ENCODE data around the gene MS4A12.
A peak's percentile ranks its signal among the peaks of the same experiment; 100 is the strongest.
"Not testable (repeated sequence)": the region's sequence is repeated elsewhere in the genome, so short reads cannot be mapped to it uniquely, and the experiment has no call there.

Gene MS4A12, protein sequence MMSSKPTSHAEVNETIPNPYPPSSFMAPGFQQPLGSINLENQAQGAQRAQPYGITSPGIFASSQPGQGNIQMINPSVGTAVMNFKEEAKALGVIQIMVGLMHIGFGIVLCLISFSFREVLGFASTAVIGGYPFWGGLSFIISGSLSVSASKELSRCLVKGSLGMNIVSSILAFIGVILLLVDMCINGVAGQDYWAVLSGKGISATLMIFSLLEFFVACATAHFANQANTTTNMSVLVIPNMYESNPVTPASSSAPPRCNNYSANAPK

DNA sequence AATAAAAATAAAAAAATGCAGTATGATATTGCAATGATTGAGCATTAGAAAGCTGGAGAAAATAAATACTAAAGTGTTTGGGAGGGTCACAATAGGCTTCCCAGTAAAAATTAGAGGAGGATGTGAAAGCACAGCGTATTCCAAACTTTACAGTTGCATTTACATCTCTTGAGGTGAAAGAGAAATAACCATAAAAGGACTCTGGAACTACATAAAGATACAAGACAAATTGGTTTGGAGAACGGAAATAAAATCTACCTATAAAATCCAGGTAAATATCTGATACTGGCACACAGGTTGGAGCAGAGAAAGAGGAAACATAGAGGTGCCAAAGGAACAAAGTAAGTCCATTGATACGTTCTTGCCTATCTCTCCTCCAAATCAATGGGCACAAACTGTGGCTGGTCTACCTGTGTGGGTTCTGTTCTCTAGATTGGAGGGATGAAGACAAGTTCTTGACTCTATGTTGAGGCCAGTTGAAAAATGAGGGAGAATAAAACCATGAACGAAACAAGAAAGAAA is at the start of gene MS4A12:
MS4A12 (plus strand) TSS at position 291 of the 522 bp plus-strand sequence. CDS start 4,541 bp downstream, outside the sequence.
- Mint-ChIP-seq H3K4me3 (no peak within 1 kb of the TSS), H3K27me3 (no peaks in the 10 kb centered on the region), H3K36me3 (no peaks in the 10 kb centered on the region), H3K9me3 (no peaks in the 10 kb centered on the region), H3K4me1 (peaks cover 8% of the 10 kb centered on the region in 2 donors), H3K27ac (no peak within 1 kb of the TSS)
- ATAC-seq (replicated peaks) (no peak), DNase-seq (no peak)

DNA sequence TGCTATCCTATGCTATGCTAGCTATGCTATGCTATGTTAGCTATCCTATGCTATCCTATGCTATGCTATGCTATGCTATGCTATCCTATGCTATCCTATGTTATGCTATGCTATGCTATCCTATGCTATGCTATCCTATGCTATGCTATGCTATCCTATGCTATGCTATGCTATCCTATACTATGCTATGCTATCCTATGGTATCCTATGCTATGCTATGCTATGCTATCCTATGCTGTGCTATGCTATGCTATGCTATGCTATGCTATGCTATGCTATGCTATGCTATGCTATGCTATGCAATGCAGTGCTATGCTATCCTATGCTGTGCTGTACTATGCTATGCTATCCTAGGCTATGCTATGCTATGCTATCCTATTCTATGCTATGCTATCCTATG is 45.5 kb upstream of the MS4A12 start:
- Mint-ChIP-seq H3K27me3 (no peaks in the 10 kb centered on the region), H3K27ac (peak overlapping the region; percentile 44), H3K9me3 (no peaks in the 10 kb centered on the region), H3K4me1 (peaks cover 27 to 59% of the 10 kb centered on the region in 2 donors), H3K36me3 (no peaks in the 10 kb centered on the region), H3K4me3 (no peak overlapping the region)
- no peak for ATAC-seq (replicated peaks)
- no peak for DNase-seq

DNA sequence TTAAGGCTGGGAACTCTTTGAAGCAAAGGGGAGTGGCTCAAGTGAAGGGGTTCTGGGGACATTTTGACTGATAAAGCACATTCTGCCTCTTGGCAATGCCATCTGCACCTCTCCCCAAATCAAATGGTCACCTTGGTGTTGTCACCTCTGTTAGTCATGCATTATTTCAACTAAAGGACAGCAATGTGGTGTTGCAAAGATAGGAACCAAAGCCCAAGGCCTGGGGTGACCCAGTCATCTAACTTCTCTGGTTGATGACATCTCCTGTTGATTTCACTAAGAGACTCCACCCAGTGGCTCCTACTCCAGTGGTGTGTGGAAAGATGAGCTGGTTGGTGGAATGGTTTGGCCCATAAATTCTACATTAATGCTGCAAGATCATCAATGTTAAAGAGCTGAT is 44.7 kb upstream of the MS4A12 start:
- H3K4me3 Mint-ChIP-seq = no peak overlapping the region
- no peaks in the 10 kb centered on the region for H3K36me3 Mint-ChIP-seq

GRCh38 chr11:60451185-60451584 is 41.4 kb upstream of the MS4A12 start:
- H3K27ac Mint-ChIP-seq; H3K27me3 Mint-ChIP-seq; ATAC-seq (replicated peaks); H3K4me3 Mint-ChIP-seq; H3K36me3 Mint-ChIP-seq; DNase-seq; H3K9me3 Mint-ChIP-seq: not testable (repeated sequence)
- peaks cover 35 to 58% of the 10 kb centered on the region in 2 donors for H3K4me1 Mint-ChIP-seq

More for the DNA sequence above, 44.7 kb upstream of the MS4A12 start:
- Mint-ChIP-seq H3K4me1 (peaks cover 24 to 52% of the 10 kb centered on the region in 2 donors), H3K9me3 (no peaks in the 10 kb centered on the region), H3K27ac (no peak overlapping the region), H3K27me3 (no peaks in the 10 kb centered on the region)
- DNase-seq (no peak), ATAC-seq (replicated peaks) (no peak)

GRCh38 chr11:60454212-60454611 is 38.4 kb upstream of the MS4A12 start:
- ATAC-seq (replicated peaks) (no peak), DNase-seq (no peak)
- Mint-ChIP-seq H3K4me1 (peaks cover 31 to 38% of the 10 kb centered on the region in 2 donors), H3K27ac (peak overlapping the region; percentile 91), H3K4me3 (peak overlapping the region; percentile 44 to 61), H3K9me3 (no peaks in the 10 kb centered on the region), H3K36me3 (peaks cover 24 to 36% of the 10 kb centered on the region in 2 donors), H3K27me3 (no peaks in the 10 kb centered on the region)

GRCh38 chr11:60455531-60456042 is 37.0 kb upstream of the MS4A12 start, which contains the start of gene MS4A1:
Gene MS4A1, plus strand, starts transcription at chr11:60455847. Its CDS starts 6,528 bp downstream, at chr11:60462375.
- Mint-ChIP-seq H3K27ac (peak within 1 kb of the TSS; percentile 91), H3K27me3 (no peaks in the 10 kb centered on the region), H3K9me3 (no peaks in the 10 kb centered on the region), H3K4me3 (peak within 1 kb of the TSS; percentile 94 to 96), H3K4me1 (peaks cover 35 to 46% of the 10 kb centered on the region in 2 donors), H3K36me3 (peaks cover 37 to 48% of the 10 kb centered on the region in 2 donors)
- peak; percentile 88 to 90 for ATAC-seq (replicated peaks)
- peak; percentile 92 for DNase-seq

DNA sequence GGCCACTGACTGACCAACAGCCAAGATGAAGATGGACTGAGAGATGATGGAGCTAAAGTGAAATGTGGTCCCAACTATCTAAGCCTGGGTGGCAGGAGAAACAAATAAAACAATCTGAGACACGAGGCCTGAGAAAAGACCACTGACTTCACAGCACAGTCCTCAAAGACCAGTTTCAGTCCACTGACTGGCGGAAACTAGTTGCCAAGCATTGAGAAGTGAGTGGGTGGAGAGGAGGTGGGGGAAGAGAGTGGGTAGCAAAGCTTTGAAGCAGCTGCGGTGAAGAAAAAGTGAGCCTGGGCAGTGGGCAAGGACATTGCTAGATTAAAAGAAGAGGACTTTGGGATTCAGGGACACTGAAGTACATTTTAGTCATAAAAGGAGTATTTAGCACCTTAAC is 35.0 kb upstream of the MS4A12 start:
- H3K9me3 Mint-ChIP-seq = no peaks in the 10 kb centered on the region
- H3K27me3 Mint-ChIP-seq = no peaks in the 10 kb centered on the region
- peak overlapping the region; percentile 91 for H3K27ac Mint-ChIP-seq
- peaks cover 47 to 64% of the 10 kb centered on the region in 2 donors for H3K36me3 Mint-ChIP-seq
- H3K4me1 Mint-ChIP-seq = peaks cover 40 to 64% of the 10 kb centered on the region in 2 donors
- peak overlapping the region; percentile 94 to 96 for H3K4me3 Mint-ChIP-seq
- peak; percentile 24 to 37 for ATAC-seq (replicated peaks)
- peak; percentile 52 for DNase-seq

GRCh38 chr11:60459345-60459744 is 33.2 kb upstream of the MS4A12 start:
- Mint-ChIP-seq H3K27me3 (no peaks in the 10 kb centered on the region), H3K9me3 (no peaks in the 10 kb centered on the region), H3K4me1 (peaks cover 37 to 63% of the 10 kb centered on the region in 2 donors), H3K36me3 (peaks cover 63 to 82% of the 10 kb centered on the region in 2 donors), H3K4me3 (peak overlapping the region; percentile 83 to 86), H3K27ac (peak overlapping the region; percentile 88)
- DNase-seq (no peak), ATAC-seq (replicated peaks) (no peak)

DNA sequence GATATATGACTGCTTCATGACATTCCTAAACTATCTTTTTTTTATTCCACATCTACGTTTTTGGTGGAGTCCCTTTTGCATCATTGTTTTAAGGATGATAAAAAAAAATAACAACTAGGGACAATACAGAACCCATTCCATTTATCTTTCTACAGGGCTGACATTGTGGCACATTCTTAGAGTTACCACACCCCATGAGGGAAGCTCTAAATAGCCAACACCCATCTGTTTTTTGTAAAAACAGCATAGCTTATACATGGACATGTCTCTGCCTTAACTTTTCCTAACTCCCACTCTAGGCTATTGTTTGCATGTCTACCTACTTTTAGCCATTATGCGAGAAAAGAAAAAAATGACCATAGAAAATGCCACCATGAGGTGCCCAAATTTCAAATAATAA is 23.7 kb upstream of the MS4A12 start:
- Mint-ChIP-seq H3K36me3 (peaks cover 50 to 68% of the 10 kb centered on the region in 2 donors), H3K27ac (peak overlapping the region; percentile 69), H3K27me3 (no peaks in the 10 kb centered on the region), H3K4me3 (no peak overlapping the region), H3K9me3 (peaks cover 2 to 4% of the 10 kb centered on the region in 2 donors), H3K4me1 (peaks cover 22 to 54% of the 10 kb centered on the region in 2 donors)
- ATAC-seq (replicated peaks) (no peak), DNase-seq (no peak)

GRCh38 chr11:60469723-60470122 is 22.9 kb upstream of the MS4A12 start:
- H3K36me3 Mint-ChIP-seq = peaks cover 42 to 60% of the 10 kb centered on the region in 2 donors
- no peak for DNase-seq
- H3K4me3 Mint-ChIP-seq = no peak overlapping the region
- peaks cover 3 to 4% of the 10 kb centered on the region in 2 donors for H3K9me3 Mint-ChIP-seq
- peak in 1 of 2 donors; percentile 5 for ATAC-seq (replicated peaks)
- H3K27ac Mint-ChIP-seq = peak overlapping the region; percentile 54
- H3K4me1 Mint-ChIP-seq = peaks cover 18 to 53% of the 10 kb centered on the region in 2 donors
- no peaks in the 10 kb centered on the region for H3K27me3 Mint-ChIP-seq

- H3K4me3 Mint-ChIP-seq = peak overlapping the region; percentile 55 to 61
- H3K27me3 Mint-ChIP-seq = no peaks in the 10 kb centered on the region
- ATAC-seq (replicated peaks) (peak; percentile 96 to 98), DNase-seq (peak; percentile 74)
- H3K4me1 Mint-ChIP-seq = peaks cover 36 to 62% of the 10 kb centered on the region in 2 donors
- peaks cover 5 to 11% of the 10 kb centered on the region in 2 donors for H3K36me3 Mint-ChIP-seq
- peak overlapping the region; percentile 84 for H3K27ac Mint-ChIP-seq
- H3K9me3 Mint-ChIP-seq = peaks cover 4 to 12% of the 10 kb centered on the region in 2 donors
These were observed 15.5 kb upstream of the MS4A12 start for GRCh38 chr11:60477035-60477445.

DNA sequence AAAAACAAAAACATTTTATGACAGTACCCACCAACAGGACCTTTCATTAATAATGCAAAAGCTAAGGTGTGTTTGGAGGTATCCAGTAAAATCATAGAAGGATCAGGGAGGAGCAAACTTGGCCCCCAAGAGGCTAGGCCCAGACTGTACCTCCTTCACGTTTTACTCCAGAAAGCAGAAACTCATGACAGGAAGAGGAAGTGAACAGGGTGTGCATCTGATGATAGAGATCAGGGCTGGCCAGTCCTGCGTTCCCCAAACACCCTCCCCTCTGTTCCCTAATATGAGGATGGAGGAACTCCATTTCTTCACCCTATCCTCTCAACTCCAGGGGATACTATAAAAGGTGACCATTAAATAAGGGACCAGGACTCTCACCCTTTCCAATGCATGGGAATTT is 10.2 kb upstream of the MS4A12 start:
- H3K4me1 Mint-ChIP-seq = peaks cover 55 to 80% of the 10 kb centered on the region in 2 donors
- H3K27ac Mint-ChIP-seq = peak overlapping the region; percentile 95
- peaks cover 0 to 3% of the 10 kb centered on the region in 2 donors for H3K36me3 Mint-ChIP-seq
- no peaks in the 10 kb centered on the region for H3K27me3 Mint-ChIP-seq
- peak overlapping the region; percentile 61 to 69 for H3K4me3 Mint-ChIP-seq
- DNase-seq = no peak
- peak; percentile 75 to 81 for ATAC-seq (replicated peaks)
- peaks cover 0 to 8% of the 10 kb centered on the region in 2 donors for H3K9me3 Mint-ChIP-seq

DNA sequence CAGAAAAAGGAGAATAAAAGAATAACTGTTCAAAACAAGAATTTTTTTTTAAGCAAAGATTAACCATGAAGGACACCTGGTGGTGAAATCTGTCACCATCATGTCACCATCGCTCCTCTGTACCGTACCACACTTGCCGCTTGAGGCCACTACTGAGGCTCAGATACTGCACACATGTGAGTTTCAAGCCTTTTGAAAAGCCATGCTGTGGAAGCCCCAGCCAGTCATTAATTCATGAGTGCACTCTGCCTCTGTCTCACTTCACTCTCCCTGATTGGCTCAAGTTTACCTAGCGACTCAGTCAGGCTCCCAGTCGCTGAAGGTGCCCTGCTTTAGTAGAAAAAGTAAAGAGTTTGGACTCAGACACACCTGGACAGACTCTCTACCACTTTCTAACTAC is 6.6 kb upstream of the MS4A12 start:
- H3K36me3 Mint-ChIP-seq = peaks cover 0 to 3% of the 10 kb centered on the region in 2 donors
- peaks cover 33 to 46% of the 10 kb centered on the region in 2 donors for H3K4me1 Mint-ChIP-seq
- peak; percentile 89 to 94 for ATAC-seq (replicated peaks)
- DNase-seq = peak; percentile 60
- H3K9me3 Mint-ChIP-seq = peaks cover 0 to 7% of the 10 kb centered on the region in 2 donors
- H3K27ac Mint-ChIP-seq = peak overlapping the region; percentile 79
- no peaks in the 10 kb centered on the region for H3K27me3 Mint-ChIP-seq
- H3K4me3 Mint-ChIP-seq = no peak overlapping the region

GRCh38 chr11:60493454-60493853 is 876 bp downstream of the MS4A12 start:
- no peaks in the 10 kb centered on the region for H3K36me3 Mint-ChIP-seq
- H3K9me3 Mint-ChIP-seq = peaks cover 0 to 1% of the 10 kb centered on the region in 2 donors
- no peak overlapping the region for H3K27ac Mint-ChIP-seq
- H3K27me3 Mint-ChIP-seq = no peaks in the 10 kb centered on the region
- no peak overlapping the region for H3K4me3 Mint-ChIP-seq
- DNase-seq (no peak), ATAC-seq (replicated peaks) (no peak)
- peaks cover 17% of the 10 kb centered on the region in 2 donors for H3K4me1 Mint-ChIP-seq

All from stimulated activated naive B cell treated with anti-CD40 and anti-IgM and Interleukin-4, amounts not matched to agents 10 μg/mL and 1 μg/mL and 100 μg/mL, for 72 hours (primary cell).